OCI-LY1 (cell line): ENCODE data around the gene SP100.

Experiments used
- H2AFZ ChIP-seq: fragments of 200-600 bp; sonication (generic), shearing (Covaris generic); 2 replicates; pipeline ENCODE4 v1.6.0; 2014; ENCODE audit warnings: antibody characterized with exemption, mild to moderate bottlenecking, low read length
- H3F3A ChIP-seq: fragments of 200-600 bp; sonication (generic), shearing (Covaris generic); 2 replicates; pipeline ENCODE4 v1.6.0; 2014; ENCODE audit warnings: mild to moderate bottlenecking, antibody characterized with exemption, low read length, moderate library complexity; ENCODE audit not compliant: insufficient read depth
- H3K27ac ChIP-seq: fragments of 200-600 bp; sonication (generic); 2 replicates; pipeline ENCODE4 v1.5.1; 2014; ENCODE audit warnings: low read length, mixed run types, mild to moderate bottlenecking, low read depth; ENCODE audit not compliant: poor library complexity, severe bottlenecking
- H3K27me3 ChIP-seq: fragments of 200-600 bp; sonication (generic); 2 replicates; pipeline ENCODE4 v1.6.0; 2014; ENCODE audit warnings: antibody characterized with exemption, mild to moderate bottlenecking, low read length, moderate library complexity; ENCODE audit not compliant: insufficient read depth
- H3K36me3 ChIP-seq: fragments of 200-600 bp; sonication (generic); 2 replicates; pipeline ENCODE4 v1.6.1; 2014; ENCODE audit warnings: mild to moderate bottlenecking, antibody characterized with exemption, low read length, moderate library complexity, mixed read lengths; ENCODE audit not compliant: insufficient read depth
- H3K4me1 ChIP-seq: fragments of 200-600 bp; sonication (generic); 2 replicates; pipeline ENCODE4 v1.5.1; 2014; ENCODE audit warnings: mild to moderate bottlenecking, low read length, moderate library complexity; ENCODE audit not compliant: insufficient read depth, severe bottlenecking
- H3K4me2 ChIP-seq: fragments of 200-600 bp; sonication (generic), shearing (Covaris generic); 2 replicates; pipeline ENCODE4 v1.6.1; 2014; ENCODE audit warnings: low read length
- H3K4me3 ChIP-seq: fragments of 200-600 bp; sonication (generic); 2 replicates; pipeline ENCODE4 v1.5.1; 2014; ENCODE audit warnings: low read length, low read depth, mild to moderate bottlenecking, mixed read lengths; ENCODE audit not compliant: poor library complexity, severe bottlenecking
- H3K79me2 ChIP-seq: fragments of 200-600 bp; shearing (Covaris generic); 2 replicates; pipeline ENCODE4 v1.6.1; 2016; ENCODE audit warnings: mixed run types, low read length, mixed read lengths; ENCODE audit not compliant: insufficient read depth
- H3K9ac ChIP-seq: fragments of 200-600 bp; sonication (generic), shearing (Covaris generic); 2 replicates; pipeline ENCODE4 v1.6.1; 2014; ENCODE audit warnings: mild to moderate bottlenecking, low read length, mixed read lengths
- H3K9me2 ChIP-seq: fragments of 200-600 bp; sonication (generic), shearing (Covaris generic); 2 replicates; pipeline ENCODE4 v1.6.1; 2014; ENCODE audit warnings: low read depth, mild to moderate bottlenecking, low read length, mixed read lengths
- H3K9me3 ChIP-seq: fragments of 200-600 bp; shearing (Covaris generic); 2 replicates; pipeline ENCODE4 v1.6.1; 2014; ENCODE audit warnings: low read length, mixed read lengths
- H4K20me1 ChIP-seq: fragments of 200-600 bp; sonication (generic), shearing (Covaris generic); 2 replicates; pipeline ENCODE4 v1.6.0; 2016; ENCODE audit warnings: mild to moderate bottlenecking, low read length; ENCODE audit not compliant: insufficient read depth
- EZH2 ChIP-seq: fragments of 200-600 bp; sonication (generic), shearing (Covaris generic); IDR thresholded peaks from 2 replicates; pipeline ENCODE4 v1.8.0; 2017; ENCODE audit warnings: borderline replicate concordance, mixed run types, mild to moderate bottlenecking, antibody characterized with exemption, low read length, moderate library complexity, mixed read lengths
- TF ChIP-seq, protein P1 (sequence below): fragments of 200-600 bp; sonication (generic), shearing (Covaris generic); IDR thresholded peaks from 2 replicates; pipeline ENCODE4 v1.5.1; 2017; ENCODE audit warnings: mild to moderate bottlenecking, antibody characterized with exemption, low read length, moderate library complexity, mixed read lengths

Gene SP100

DNA sequence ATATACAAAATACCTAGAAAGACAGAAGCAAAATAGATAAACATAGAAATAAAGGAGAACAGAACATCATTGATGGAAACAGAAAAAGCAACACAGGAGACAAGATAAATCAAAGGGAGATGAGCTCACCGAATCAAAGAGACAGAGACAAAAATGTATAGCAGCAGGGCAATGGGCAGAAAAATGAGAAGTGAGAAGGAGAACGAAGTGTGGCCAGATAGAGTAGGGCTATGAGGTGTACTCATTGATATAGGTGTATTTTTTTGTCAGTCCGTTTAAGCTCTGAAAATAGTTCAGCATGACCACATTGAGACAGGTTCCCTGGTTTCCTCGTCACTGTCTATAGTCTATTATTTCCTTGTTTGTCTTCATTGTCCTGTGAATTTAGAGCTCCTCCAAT, 55.1 kb downstream of the SP100 start:
- no peak overlapping the region for H2AFZ ChIP-seq
- H3K79me2 ChIP-seq = no peaks in the 10 kb centered on the region
- H3K4me3 ChIP-seq = no peak overlapping the region
- peaks cover 4% of the 10 kb centered on the region; the same call in 1 of the 2 replicates for H3K9me3 ChIP-seq
- no peak overlapping the region for H3K4me2 ChIP-seq
- peaks cover 12% of the 10 kb centered on the region for H3K4me1 ChIP-seq
- no peaks in the 10 kb centered on the region for H3K27me3 ChIP-seq
- H3K9ac ChIP-seq = no peak overlapping the region
- H3K9me2 ChIP-seq = no peaks in the 10 kb centered on the region
- peaks cover 86% of the 10 kb centered on the region for H3K36me3 ChIP-seq
- no peak overlapping the region for H3K27ac ChIP-seq
- TF ChIP-seq EZH2 = no peak
- TF ChIP-seq, protein P1, sequence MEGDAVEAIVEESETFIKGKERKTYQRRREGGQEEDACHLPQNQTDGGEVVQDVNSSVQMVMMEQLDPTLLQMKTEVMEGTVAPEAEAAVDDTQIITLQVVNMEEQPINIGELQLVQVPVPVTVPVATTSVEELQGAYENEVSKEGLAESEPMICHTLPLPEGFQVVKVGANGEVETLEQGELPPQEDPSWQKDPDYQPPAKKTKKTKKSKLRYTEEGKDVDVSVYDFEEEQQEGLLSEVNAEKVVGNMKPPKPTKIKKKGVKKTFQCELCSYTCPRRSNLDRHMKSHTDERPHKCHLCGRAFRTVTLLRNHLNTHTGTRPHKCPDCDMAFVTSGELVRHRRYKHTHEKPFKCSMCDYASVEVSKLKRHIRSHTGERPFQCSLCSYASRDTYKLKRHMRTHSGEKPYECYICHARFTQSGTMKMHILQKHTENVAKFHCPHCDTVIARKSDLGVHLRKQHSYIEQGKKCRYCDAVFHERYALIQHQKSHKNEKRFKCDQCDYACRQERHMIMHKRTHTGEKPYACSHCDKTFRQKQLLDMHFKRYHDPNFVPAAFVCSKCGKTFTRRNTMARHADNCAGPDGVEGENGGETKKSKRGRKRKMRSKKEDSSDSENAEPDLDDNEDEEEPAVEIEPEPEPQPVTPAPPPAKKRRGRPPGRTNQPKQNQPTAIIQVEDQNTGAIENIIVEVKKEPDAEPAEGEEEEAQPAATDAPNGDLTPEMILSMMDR = no peak
- H3F3A ChIP-seq = no peaks in the 10 kb centered on the region
- no peaks in the 10 kb centered on the region for H4K20me1 ChIP-seq

DNA sequence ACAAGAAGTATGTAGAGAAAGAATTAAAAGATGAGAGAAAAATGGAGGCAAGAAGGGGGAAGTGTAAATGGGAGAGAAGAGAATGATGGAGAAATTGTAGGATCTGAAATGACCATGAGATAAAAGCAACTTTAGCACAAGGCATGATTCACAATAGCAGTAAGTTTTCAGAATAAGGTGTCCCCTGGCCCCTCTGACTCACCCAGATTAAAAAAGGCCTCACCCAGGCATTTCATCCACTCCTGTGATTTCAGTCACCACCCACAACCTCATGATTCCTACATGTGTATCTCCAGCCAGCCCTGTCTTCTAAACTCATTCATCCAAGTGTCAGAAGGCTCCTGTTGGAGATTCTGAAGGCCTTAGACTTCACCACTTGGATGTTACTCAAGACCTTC, 56.6 kb downstream of the SP100 start:
- H3K4me2 ChIP-seq = no peak overlapping the region
- no peak overlapping the region for H2AFZ ChIP-seq
- H3K36me3 ChIP-seq = peaks cover 80% of the 10 kb centered on the region
- H3K4me1 ChIP-seq = peaks cover 12% of the 10 kb centered on the region
- H3K9me3 ChIP-seq = peaks cover 4% of the 10 kb centered on the region; the same call in 1 of the 2 replicates
- no peaks in the 10 kb centered on the region for H3K27me3 ChIP-seq
- no peaks in the 10 kb centered on the region for H3F3A ChIP-seq
- H3K79me2 ChIP-seq = no peaks in the 10 kb centered on the region
- H4K20me1 ChIP-seq = no peaks in the 10 kb centered on the region
- TF ChIP-seq EZH2 = no peak
- TF ChIP-seq, protein P1 = no peak
- no peak overlapping the region for H3K4me3 ChIP-seq
- H3K9me2 ChIP-seq = no peaks in the 10 kb centered on the region
- H3K9ac ChIP-seq = no peak overlapping the region
- peak overlapping the region; percentile 9 for H3K27ac ChIP-seq

DNA sequence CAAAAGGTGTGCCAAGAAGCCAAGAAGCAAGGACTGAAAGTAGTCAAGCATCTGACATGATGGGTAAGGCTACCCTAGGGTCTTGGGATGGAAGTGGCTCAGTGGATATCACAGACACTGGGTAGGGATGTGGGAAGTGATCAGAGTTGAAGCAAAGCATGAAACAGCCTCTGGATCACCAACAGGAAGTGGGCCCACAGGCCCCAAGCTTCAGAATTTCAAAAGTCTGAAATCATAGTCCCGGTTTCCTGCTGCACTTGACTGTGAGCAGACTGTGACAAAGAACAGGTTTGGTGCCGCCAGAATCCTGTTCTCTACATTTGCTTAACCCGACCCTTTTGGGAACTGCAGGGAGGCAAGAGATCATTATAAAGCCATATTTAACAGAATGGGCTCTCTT, 57.4 kb downstream of the SP100 start:
- TF ChIP-seq EZH2 = no peak
- TF ChIP-seq, protein P1 = no peak
- H3K4me3 ChIP-seq = no peak overlapping the region
- H3K9me3 ChIP-seq = peaks cover 4% of the 10 kb centered on the region; the same call in 1 of the 2 replicates
- no peaks in the 10 kb centered on the region for H3K27me3 ChIP-seq
- H3F3A ChIP-seq = no peaks in the 10 kb centered on the region
- H3K27ac ChIP-seq = no peak overlapping the region
- H4K20me1 ChIP-seq = no peaks in the 10 kb centered on the region
- no peaks in the 10 kb centered on the region for H3K79me2 ChIP-seq
- no peak overlapping the region for H2AFZ ChIP-seq
- H3K4me1 ChIP-seq = peaks cover 12% of the 10 kb centered on the region
- H3K9ac ChIP-seq = no peak overlapping the region
- H3K36me3 ChIP-seq = peaks cover 76% of the 10 kb centered on the region
- H3K4me2 ChIP-seq = no peak overlapping the region
- H3K9me2 ChIP-seq = no peaks in the 10 kb centered on the region
